ENCODE results near the gene TGFA. TPM values are rescaled to one million over a fixed set of nuclear protein-coding genes. Genes with fewer than 3 reads are reported as not detected.

The TGFA gene
- total RNA-seq, 2 experiments from 2014 or later: 0.47 to 0.88 TPM

DNA sequence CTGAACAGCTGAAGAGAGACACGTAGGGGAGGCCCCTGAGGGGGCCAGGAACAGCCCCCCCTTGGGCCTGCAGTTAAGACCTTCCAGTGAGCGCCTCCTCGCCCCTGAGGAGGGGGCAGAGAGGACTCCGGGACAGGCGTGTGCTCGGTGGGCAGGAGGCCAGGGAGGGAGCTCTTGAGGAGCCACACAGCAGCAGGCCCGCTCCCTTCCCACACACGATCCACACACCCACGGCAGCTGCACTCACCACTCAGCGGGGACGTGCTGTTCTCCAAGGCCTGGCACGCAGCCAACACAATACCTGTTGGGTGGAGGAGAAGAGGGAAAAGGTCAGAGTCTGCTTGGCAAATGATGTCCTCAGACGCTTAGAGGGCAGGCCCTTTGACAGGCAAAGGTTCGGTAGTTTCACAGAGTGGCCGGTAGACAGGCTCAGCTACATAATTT is 39.0 kb downstream of the TGFA start:
- Mint-ChIP-seq H3K4me3 (no peak overlapping the region), H3K27me3 (no peaks in the 10 kb centered on the region), H3K4me1 (ENCODE audit: low read depth) (peaks cover 4% of the 10 kb centered on the region), H3K9me3 (no peaks in the 10 kb centered on the region), H3K27ac (no peak overlapping the region), H3K36me3 (ENCODE audit: low read depth) (no peaks in the 10 kb centered on the region)
- Histone ChIP-seq H3K4me1 (ENCODE audit: insufficient read depth, low read length) (peaks cover 4% of the 10 kb centered on the region), H3K27ac (ENCODE audit: low read depth in 1 of 2, low read length in 2 of 2) (no peak overlapping the region), H3K36me3 (ENCODE audit: insufficient read depth, low read length) (no peaks in the 10 kb centered on the region), H3K27me3 (ENCODE audit: control insufficient read depth in 1 of 2, insufficient read depth in 2 of 2, low read length in 2 of 2) (no peaks in the 10 kb centered on the region), H3K4me3 (ENCODE audit: low read length) (no peak overlapping the region), H3K9me3 (ENCODE audit: control insufficient read depth in 1 of 2, insufficient read depth in 1 of 2, low read length in 2 of 2) (no peaks in the 10 kb centered on the region)
- DNase-seq (no peak), ATAC-seq (ENCODE audit: poor library complexity) (no peak)
- intact Hi-C loops (cut with DNase I, micrococcal nuclease): no loop called here
- TF ChIP-seq, protein P1, sequence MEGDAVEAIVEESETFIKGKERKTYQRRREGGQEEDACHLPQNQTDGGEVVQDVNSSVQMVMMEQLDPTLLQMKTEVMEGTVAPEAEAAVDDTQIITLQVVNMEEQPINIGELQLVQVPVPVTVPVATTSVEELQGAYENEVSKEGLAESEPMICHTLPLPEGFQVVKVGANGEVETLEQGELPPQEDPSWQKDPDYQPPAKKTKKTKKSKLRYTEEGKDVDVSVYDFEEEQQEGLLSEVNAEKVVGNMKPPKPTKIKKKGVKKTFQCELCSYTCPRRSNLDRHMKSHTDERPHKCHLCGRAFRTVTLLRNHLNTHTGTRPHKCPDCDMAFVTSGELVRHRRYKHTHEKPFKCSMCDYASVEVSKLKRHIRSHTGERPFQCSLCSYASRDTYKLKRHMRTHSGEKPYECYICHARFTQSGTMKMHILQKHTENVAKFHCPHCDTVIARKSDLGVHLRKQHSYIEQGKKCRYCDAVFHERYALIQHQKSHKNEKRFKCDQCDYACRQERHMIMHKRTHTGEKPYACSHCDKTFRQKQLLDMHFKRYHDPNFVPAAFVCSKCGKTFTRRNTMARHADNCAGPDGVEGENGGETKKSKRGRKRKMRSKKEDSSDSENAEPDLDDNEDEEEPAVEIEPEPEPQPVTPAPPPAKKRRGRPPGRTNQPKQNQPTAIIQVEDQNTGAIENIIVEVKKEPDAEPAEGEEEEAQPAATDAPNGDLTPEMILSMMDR (IDR thresholded peaks at IDR 0.05): no peak
- ChIA-PET CTCF (no interaction called here), POLR2A (no interaction called here)

DNA sequence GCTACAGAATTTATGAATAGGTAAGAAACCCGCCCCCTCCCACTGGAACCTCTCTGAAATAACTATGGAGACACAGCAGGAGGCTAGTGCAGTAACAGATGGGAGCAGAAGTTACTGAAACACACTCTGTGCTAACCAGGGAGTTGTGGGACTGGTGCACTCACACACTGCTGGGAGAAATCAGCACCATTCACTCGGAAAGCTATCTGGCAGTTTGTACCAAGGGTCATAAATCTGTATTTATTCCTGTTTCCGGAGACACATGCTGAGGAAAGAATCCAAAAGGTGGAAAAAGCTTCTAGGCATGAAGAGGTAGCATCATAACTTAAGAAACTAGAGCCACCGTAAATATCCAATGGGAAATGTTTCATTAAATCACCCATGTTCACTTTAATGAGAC is 39.9 kb downstream of the TGFA start:
- Histone ChIP-seq H3K27me3 (ENCODE audit: control insufficient read depth in 1 of 2, insufficient read depth in 2 of 2, low read length in 2 of 2) (no peaks in the 10 kb centered on the region), H3K4me3 (ENCODE audit: low read length) (no peak overlapping the region), H3K36me3 (ENCODE audit: insufficient read depth, low read length) (no peaks in the 10 kb centered on the region), H3K9me3 (ENCODE audit: control insufficient read depth in 1 of 2, insufficient read depth in 1 of 2, low read length in 2 of 2) (no peaks in the 10 kb centered on the region), H3K27ac (ENCODE audit: low read depth in 1 of 2, low read length in 2 of 2) (no peak overlapping the region), H3K4me1 (ENCODE audit: insufficient read depth, low read length) (peaks cover 4% of the 10 kb centered on the region)
- intact Hi-C loops (cut with DNase I, micrococcal nuclease): no loop called here
- no peak for ATAC-seq (ENCODE audit: poor library complexity)
- CTCF ChIA-PET: no interaction called here
- H3K9me3 Mint-ChIP-seq: no peaks in the 10 kb centered on the region
- POLR2A ChIA-PET: interaction anchor here (0.7 kb wide), 1 partner anchor 19 kb away, joined by 3 read pairs; no protein-coding TSS in a partner anchor
- H3K4me3 Mint-ChIP-seq: no peak overlapping the region
- TF ChIP-seq, protein P1 (IDR thresholded peaks at IDR 0.05): no peak
- no peaks in the 10 kb centered on the region for H3K36me3 Mint-ChIP-seq (ENCODE audit: low read depth)
- H3K4me1 Mint-ChIP-seq (ENCODE audit: low read depth): peaks cover 4% of the 10 kb centered on the region
- H3K27ac Mint-ChIP-seq: no peak overlapping the region
- no peak for DNase-seq
- H3K27me3 Mint-ChIP-seq: no peaks in the 10 kb centered on the region

DNA sequence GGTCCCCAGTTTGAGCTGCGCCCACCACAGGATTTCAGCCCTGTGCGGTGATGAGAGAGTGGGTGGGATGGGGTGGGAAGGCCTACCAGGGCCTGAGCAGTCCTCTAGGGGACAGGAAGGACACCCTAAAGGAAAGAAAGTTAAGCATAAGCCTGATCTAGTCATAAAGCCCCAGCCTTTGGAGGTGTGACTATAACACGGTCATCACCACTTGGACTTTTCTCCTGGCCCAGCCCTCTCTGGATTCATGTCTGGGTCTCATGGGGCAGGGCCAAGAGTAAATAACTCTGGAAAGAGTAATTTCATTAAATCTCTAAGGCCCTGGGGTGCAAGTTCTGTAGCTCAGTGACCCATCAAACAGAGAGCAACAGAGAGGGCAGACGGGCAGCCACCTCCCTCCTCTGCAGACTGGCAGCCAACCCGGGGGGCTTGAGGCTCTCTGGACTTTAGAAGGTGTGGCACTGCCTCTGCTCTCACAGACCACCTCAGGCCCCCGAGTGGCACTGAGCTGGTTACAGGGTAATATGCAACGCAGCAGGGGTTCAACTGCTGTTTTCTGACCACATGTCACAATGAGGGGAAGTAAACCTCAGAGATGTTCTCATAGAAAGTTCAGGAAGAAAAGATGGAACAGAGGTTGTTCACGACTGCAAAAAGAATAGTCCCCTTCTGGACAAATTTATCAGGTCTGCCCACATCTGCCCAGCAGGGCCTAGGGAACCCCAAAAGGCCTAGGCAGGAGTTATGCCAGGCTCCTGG is 41.5 kb downstream of the TGFA start:
- no peak overlapping the region for H3K4me3 Mint-ChIP-seq
- no peaks in the 10 kb centered on the region for H3K27me3 ChIP-seq (ENCODE audit: control insufficient read depth in 1 of 2, insufficient read depth in 2 of 2, low read length in 2 of 2)
- no peaks in the 10 kb centered on the region for H3K27me3 Mint-ChIP-seq
- ChIA-PET CTCF (no interaction called here), POLR2A (no interaction called here)
- intact Hi-C loops (cut with DNase I, micrococcal nuclease): no loop called here
- no peaks in the 10 kb centered on the region for H3K9me3 Mint-ChIP-seq
- H3K36me3 Mint-ChIP-seq (ENCODE audit: low read depth): no peaks in the 10 kb centered on the region
- ATAC-seq (ENCODE audit: poor library complexity): no peak
- peaks cover 4% of the 10 kb centered on the region for H3K4me1 Mint-ChIP-seq (ENCODE audit: low read depth)
- no peak overlapping the region for H3K27ac Mint-ChIP-seq
- no peaks in the 10 kb centered on the region for H3K9me3 ChIP-seq (ENCODE audit: control insufficient read depth in 1 of 2, insufficient read depth in 1 of 2, low read length in 2 of 2)
- no peaks in the 10 kb centered on the region for H3K36me3 ChIP-seq (ENCODE audit: insufficient read depth, low read length)
- TF ChIP-seq, protein P1 (IDR thresholded peaks at IDR 0.05): no peak
- no peak overlapping the region for H3K4me3 ChIP-seq (ENCODE audit: low read length)
- no peaks in the 10 kb centered on the region for H3K4me1 ChIP-seq (ENCODE audit: insufficient read depth, low read length)
- DNase-seq: no peak
- H3K27ac ChIP-seq (ENCODE audit: low read depth in 1 of 2, low read length in 2 of 2): no peak overlapping the region
